Smooth muscle cell (in vitro differentiated cells): ENCODE measurements around the gene ROPN1L. TPM values are rescaled to one million over a fixed set of nuclear protein-coding genes. Genes with fewer than 3 reads are reported as not detected.
"Not testable (repeated sequence)": the region's sequence is repeated elsewhere in the genome, so short reads cannot be mapped to it uniquely, and the experiment has no call there.

Experiments used
- DNase-seq: peaks from one replicate; lab custom pipeline; 2025; ENCODE audit not compliant: unreplicated experiment; lab: John Stamatoyannopoulos, UW
- H2AFZ ChIP-seq: fragments of 200-600 bp; sonication (generic); 2 replicates; pipeline ENCODE4 v1.6.0; 2016; ENCODE audit warnings: antibody characterized with exemption, low read depth, mild to moderate bottlenecking
- H3F3A ChIP-seq: fragments of 200-600 bp; sonication (generic); 2 replicates; pipeline ENCODE4 v1.6.0; 2017; ENCODE audit warnings: antibody characterized with exemption, low read depth
- H3K27ac ChIP-seq: fragments of 200-600 bp; sonication (generic); 2 replicates; pipeline ENCODE4 v1.5.1; 2016; ENCODE audit warnings: low read depth, mild to moderate bottlenecking
- H3K27me3 ChIP-seq: fragments of 200-600 bp; sonication (generic); 2 replicates; pipeline ENCODE4 v1.6.1; 2016; ENCODE audit warnings: low read depth, mild to moderate bottlenecking
- H3K36me3 ChIP-seq: fragments of 200-600 bp; sonication (generic); 2 replicates; pipeline ENCODE4 v1.5.1; 2016; ENCODE audit warnings: low read depth
- H3K4me1 ChIP-seq: fragments of 200-600 bp; sonication (generic); 2 replicates; pipeline ENCODE4 v1.5.1; 2016; ENCODE audit warnings: low read depth
- H3K4me2 ChIP-seq: fragments of 200-600 bp; sonication (generic); 2 replicates; pipeline ENCODE4 v1.6.0; 2016; ENCODE audit warnings: mild to moderate bottlenecking
- H3K4me3 ChIP-seq: fragments of 200-600 bp; sonication (generic); 2 replicates; pipeline ENCODE4 v1.5.1; 2016; ENCODE audit warnings: mild to moderate bottlenecking
- H3K79me2 ChIP-seq: fragments of 200-600 bp; sonication (generic); 2 replicates; pipeline ENCODE4 v1.6.0; 2016; ENCODE audit warnings: low read depth, mild to moderate bottlenecking
- H3K9ac ChIP-seq: fragments of 200-600 bp; sonication (generic); 2 replicates; pipeline ENCODE4 v1.6.0; 2016; ENCODE audit warnings: low read depth
- H3K9me3 ChIP-seq: fragments of 200-600 bp; sonication (generic); replicated peaks from 2 replicates; pipeline ENCODE4 v1.5.1; 2016; ENCODE audit warnings: low read depth
- H4K20me1 ChIP-seq: fragments of 200-600 bp; sonication (generic); 2 replicates; pipeline ENCODE4 v1.6.0; 2016; ENCODE audit warnings: low read depth
- WGBS: methylation state at CpG from one replicate; pipeline ENCODE4 v1.1.7; 2016; ENCODE audit warnings: low lambda C conversion rate; 5-methylcytosine and 5-hydroxymethylcytosine counted together
- polyA plus RNA-seq: library from polyadenylated mRNA; unstranded; fragments of >200 nt; fragmentation: Nextera tagmentation; extraction: Ambion mirVana; gene quantifications from 2 replicates; pipeline ENCODE4 v1.2.1, GENCODE V29; 2016
- total RNA-seq: library from RNA; depleted of rRNA; stranded (reverse); fragments of >200 nt; gene quantifications from 2 replicates; pipeline ENCODE4 v1.2.3, GENCODE V29; 2014
- TF ChIP-seq, protein P1 (sequence below): fragments of 200-600 bp; sonication (generic); IDR thresholded peaks from 2 replicates; pipeline ENCODE4 v1.5.1; 2017; ENCODE audit warnings: borderline replicate concordance, mild to moderate bottlenecking, antibody characterized with exemption; ENCODE audit not compliant: insufficient read depth, poor library complexity, severe bottlenecking

Gene ROPN1L
- 0.63 and 3.0 TPM in 2 replicates for total RNA-seq
- 0.78 TPM in 1 of 2 replicates, not detected in the other for polyA plus RNA-seq

DNA sequence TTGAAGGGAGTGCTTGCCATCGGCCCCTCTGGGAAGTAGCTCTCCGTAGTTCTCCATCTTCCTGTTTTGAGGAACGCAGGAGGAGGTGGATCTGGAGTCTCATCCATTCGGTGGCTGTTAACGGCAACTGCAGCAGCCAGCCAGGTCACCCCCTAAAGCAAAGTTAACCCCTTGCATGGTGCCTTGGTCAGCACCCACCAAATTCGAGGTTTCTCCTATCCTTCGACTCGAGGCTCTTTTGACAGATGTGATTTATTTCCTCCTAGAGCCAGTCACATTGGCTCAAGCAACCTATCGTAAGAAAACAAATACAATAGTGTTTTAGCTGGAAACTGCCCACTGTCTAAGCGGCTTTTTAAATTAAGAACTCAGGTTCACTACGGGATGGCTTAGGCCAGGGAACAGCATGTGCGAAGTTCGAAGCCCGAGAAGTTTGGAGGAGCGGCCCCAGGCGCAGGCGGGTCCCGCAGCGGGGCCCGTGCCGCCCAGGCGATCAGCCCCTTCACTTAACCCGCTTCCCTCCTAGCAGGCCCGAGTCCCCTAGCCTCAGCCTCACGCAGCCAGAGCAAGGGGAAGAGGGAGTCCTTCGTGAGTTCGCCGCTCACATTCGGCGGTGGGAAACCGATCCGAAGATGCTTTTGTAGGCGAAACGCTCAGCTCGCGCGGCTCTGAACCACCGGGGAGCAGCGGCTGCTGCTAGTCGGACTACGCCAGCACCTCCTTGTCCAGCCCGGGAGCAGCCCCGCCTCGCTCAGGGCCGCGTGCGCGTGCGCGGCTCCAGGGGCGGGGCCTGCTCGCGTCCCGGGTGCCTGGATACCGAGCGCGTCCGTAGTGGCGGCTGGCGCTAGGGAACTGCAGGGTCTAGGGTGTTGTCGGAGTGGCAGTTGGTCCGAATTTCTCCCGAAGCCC is at the start of gene ROPN1L:
Gene ROPN1L (plus strand): TSS at position 797 of the 909 bp plus-strand sequence. CDS start 289 bp downstream, outside the sequence.
- no peak within 1 kb of the TSS for H3K9ac ChIP-seq
- H3K4me3 ChIP-seq: peak within 1 kb of the TSS; percentile 67
- 2% methylated on average over 63 of the region's 63 CpGs for WGBS
- H3K9me3 ChIP-seq: no peaks in the 10 kb centered on the region
- H3F3A ChIP-seq: peaks cover 14% of the 10 kb centered on the region
- TF ChIP-seq, protein P1, sequence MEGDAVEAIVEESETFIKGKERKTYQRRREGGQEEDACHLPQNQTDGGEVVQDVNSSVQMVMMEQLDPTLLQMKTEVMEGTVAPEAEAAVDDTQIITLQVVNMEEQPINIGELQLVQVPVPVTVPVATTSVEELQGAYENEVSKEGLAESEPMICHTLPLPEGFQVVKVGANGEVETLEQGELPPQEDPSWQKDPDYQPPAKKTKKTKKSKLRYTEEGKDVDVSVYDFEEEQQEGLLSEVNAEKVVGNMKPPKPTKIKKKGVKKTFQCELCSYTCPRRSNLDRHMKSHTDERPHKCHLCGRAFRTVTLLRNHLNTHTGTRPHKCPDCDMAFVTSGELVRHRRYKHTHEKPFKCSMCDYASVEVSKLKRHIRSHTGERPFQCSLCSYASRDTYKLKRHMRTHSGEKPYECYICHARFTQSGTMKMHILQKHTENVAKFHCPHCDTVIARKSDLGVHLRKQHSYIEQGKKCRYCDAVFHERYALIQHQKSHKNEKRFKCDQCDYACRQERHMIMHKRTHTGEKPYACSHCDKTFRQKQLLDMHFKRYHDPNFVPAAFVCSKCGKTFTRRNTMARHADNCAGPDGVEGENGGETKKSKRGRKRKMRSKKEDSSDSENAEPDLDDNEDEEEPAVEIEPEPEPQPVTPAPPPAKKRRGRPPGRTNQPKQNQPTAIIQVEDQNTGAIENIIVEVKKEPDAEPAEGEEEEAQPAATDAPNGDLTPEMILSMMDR: no peak
- H3K4me1 ChIP-seq: no peaks in the 10 kb centered on the region
- peaks cover 4% of the 10 kb centered on the region for H3K27me3 ChIP-seq
- H4K20me1 ChIP-seq: peaks cover 6% of the 10 kb centered on the region
- H3K36me3 ChIP-seq: peaks cover 8% of the 10 kb centered on the region
- H3K79me2 ChIP-seq: no peaks in the 10 kb centered on the region
- H3K4me2 ChIP-seq: peak within 1 kb of the TSS; percentile 89
- peak within 1 kb of the TSS; percentile 5 for H3K27ac ChIP-seq
- H2AFZ ChIP-seq: no peak within 1 kb of the TSS
- peak; percentile 60 for DNase-seq

DNA sequence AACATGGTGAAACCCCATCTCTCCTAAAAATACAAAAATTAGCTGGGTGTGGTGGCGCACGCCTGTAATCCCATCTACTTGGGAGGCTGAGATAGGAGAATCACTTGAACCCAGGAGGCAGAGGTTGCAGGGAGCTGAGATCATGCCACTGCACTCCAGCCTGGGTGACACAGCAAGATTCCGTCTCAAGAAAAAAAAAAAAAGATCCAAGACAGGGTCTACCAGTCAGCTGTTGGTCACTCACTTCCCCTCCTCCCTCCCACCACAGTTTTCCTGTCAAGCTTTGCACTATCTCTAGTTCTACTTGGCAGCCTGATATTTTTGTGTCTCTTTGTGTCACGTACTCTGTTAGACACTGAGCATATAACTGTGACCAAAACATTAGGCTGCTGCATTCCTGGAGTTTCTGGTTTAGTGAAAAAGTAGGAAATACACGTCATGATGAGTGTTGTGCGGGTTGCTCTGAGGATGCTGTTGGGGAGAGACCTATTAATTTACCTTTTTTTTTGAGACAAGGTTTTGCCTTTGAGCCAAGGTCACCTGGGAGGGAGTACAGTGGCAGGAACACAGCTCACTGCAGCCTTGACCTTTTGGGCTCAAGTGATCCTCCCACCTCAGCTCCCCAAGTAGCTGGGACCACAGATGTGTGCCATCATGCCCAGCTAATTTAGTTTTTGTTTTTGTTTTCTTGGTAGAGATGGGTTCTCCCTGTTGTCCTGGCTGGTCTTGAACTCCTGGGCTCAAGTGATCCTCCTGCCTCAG is 48.9 kb upstream of the ROPN1L start:
- not testable (repeated sequence) for H3K4me2 ChIP-seq
- peaks cover 16% of the 10 kb centered on the region for H3K36me3 ChIP-seq

GRCh38 chr5:10393491-10393890 is 48.2 kb upstream of the ROPN1L start:
- no peak for DNase-seq
- peaks cover 16% of the 10 kb centered on the region for H3K36me3 ChIP-seq

More for the DNA sequence above, 48.9 kb upstream of the ROPN1L start:
- Histone ChIP-seq H3K79me2 (peaks cover 16% of the 10 kb centered on the region), H3K27ac (peak overlapping the region; percentile 73), H4K20me1 (peaks cover 57% of the 10 kb centered on the region)
- not testable (repeated sequence) for H3K9me3 ChIP-seq, H3K27me3 ChIP-seq, H3K4me1 ChIP-seq, H2AFZ ChIP-seq, H3K4me3 ChIP-seq, DNase-seq, H3F3A ChIP-seq, H3K9ac ChIP-seq
- whole genome bisulfite sequencing: 74% methylated on average over 6 of the region's 6 CpGs

More at GRCh38 chr5:10393491-10393890, 48.2 kb upstream of the ROPN1L start:
- Histone ChIP-seq H3K4me2 (no peak overlapping the region), H3K27ac (peak overlapping the region; percentile 73), H3K4me3 (no peak overlapping the region), H3K79me2 (peaks cover 9% of the 10 kb centered on the region), H3K4me1 (peaks cover 3% of the 10 kb centered on the region), H4K20me1 (peaks cover 50% of the 10 kb centered on the region), H3F3A (no peaks in the 10 kb centered on the region), H2AFZ (no peak overlapping the region), H3K9me3 (no peaks in the 10 kb centered on the region), H3K9ac (no peak overlapping the region), H3K27me3 (no peaks in the 10 kb centered on the region)
- TF ChIP-seq, protein P1: no peak
- 81% methylated on average over 2 of the region's 2 CpGs for WGBS
